Activated CD4-positive, alpha-beta T cell treated with anti-CD3 and anti-CD28 coated beads for 36 hours (primary cell): Measurements from ENCODE around the gene CIITA. TPM values are rescaled to one million over a fixed set of nuclear protein-coding genes. Genes with fewer than 3 reads are reported as not detected.

Experiments
- ATAC-seq: fragments of 200-7000 bp; cut with Tn5 transposase; one replicate; pipeline ENCODE4 v1.10.0; 2021; ENCODE audit warnings: mild to moderate bottlenecking, moderate library complexity
- CTCF ChIA-PET: fragments of 350-600 bp; sonication (Branson Sonifier 250); formaldehyde crosslinking; loops from one replicate; lab custom pipeline; 2021; ENCODE audit warnings: antibody characterized with exemption; lab: Charles Lee
- POLR2A ChIA-PET: fragments of 350-600 bp; sonication (Branson Sonifier 250); formaldehyde crosslinking; loops from one replicate; lab custom pipeline; 2021; ENCODE audit warnings: antibody characterized with exemption, inconsistent platforms; lab: Charles Lee
- DNase-seq: peaks from one replicate; pipeline ENCODE4 v3.0.0-alpha.2; 2020
- H3K27ac Mint-ChIP-seq: one replicate; pipeline ENCODE4 v1.8.0; 2021; ENCODE audit warnings: mixed read lengths
- H3K27me3 Mint-ChIP-seq: one replicate; pipeline ENCODE4 v1.8.0; 2021; ENCODE audit warnings: mixed read lengths
- H3K36me3 Mint-ChIP-seq: one replicate; pipeline ENCODE4 v1.8.0; 2021; ENCODE audit warnings: low read depth, mixed read lengths
- H3K4me1 Mint-ChIP-seq: one replicate; pipeline ENCODE4 v1.8.0; 2021; ENCODE audit warnings: mixed read lengths
- H3K4me3 Mint-ChIP-seq: one replicate; pipeline ENCODE4 v1.8.0; 2021; ENCODE audit warnings: mild to moderate bottlenecking, moderate library complexity, mixed read lengths
- H3K9me3 Mint-ChIP-seq: one replicate; pipeline ENCODE4 v1.8.0; 2021; ENCODE audit warnings: low read depth, mixed read lengths
- intact Hi-C, 2 experiments: fragments of 100-400 bp; cut with DNase I in 1 of 2; cut with micrococcal nuclease in 1 of 2; formaldehyde crosslinking; loops; one replicate each; pipeline versions ENCODE4 v1.14.2 to v1.15.1; 2022 to 2024; cut with DNase I, micrococcal nuclease
- total RNA-seq, 2 experiments: library from RNA; stranded (reverse); gene quantifications; one replicate each; pipeline ENCODE4 v1.2.3, GENCODE V29; 2021

The CIITA gene
- total RNA-seq, 2 experiments from 2014 or later: 0.87 to 1.4 TPM

GRCh38 chr16:10881479-10882030, 4.6 kb downstream of the CIITA start:
- peaks cover 44% of the 10 kb centered on the region for H3K4me1 Mint-ChIP-seq
- no peaks in the 10 kb centered on the region for H3K9me3 Mint-ChIP-seq
- H3K27ac Mint-ChIP-seq: no peak overlapping the region
- ATAC-seq (no peak), DNase-seq (no peak)
- no peaks in the 10 kb centered on the region for H3K36me3 Mint-ChIP-seq
- intact Hi-C loops: loop anchor here in 1 of 2 experiments (1.0 kb wide), 1 partner anchor 10 kb away; no protein-coding TSS in a partner anchor
- no peak overlapping the region for H3K4me3 Mint-ChIP-seq
- POLR2A ChIA-PET: interaction anchor here (0.5 kb wide), 1 partner anchor 231 kb away, joined by 3 read pairs; no protein-coding TSS in a partner anchor
- peaks cover 52% of the 10 kb centered on the region for H3K27me3 Mint-ChIP-seq
- CTCF ChIA-PET: interaction anchor here (1.3 kb wide), 1 partner anchor 29 kb away, joined by 3 read pairs; no protein-coding TSS in a partner anchor

DNA sequence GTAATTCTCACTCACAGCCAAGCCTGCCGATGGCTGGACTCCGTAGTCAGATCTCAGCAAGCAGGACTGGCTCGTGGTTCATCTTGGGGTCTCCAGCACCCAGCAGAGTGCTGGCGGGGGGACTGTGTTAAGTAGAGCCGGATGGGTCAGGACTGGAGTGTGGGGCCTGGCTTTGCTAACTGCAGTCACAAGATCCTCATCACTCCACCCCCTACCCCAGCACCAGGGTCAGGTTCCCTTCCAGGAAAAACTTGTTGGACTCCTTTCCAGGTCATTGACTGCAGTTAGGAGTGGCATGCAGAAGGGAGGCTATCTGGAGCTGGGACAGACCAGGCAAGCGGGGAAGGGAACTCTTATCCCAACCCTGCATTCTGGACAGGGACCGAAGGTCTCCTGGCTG, 6.0 kb downstream of the CIITA start:
- ATAC-seq (no peak), DNase-seq (no peak)
- Mint-ChIP-seq H3K27ac (no peak overlapping the region), H3K36me3 (no peaks in the 10 kb centered on the region), H3K27me3 (peaks cover 47% of the 10 kb centered on the region), H3K4me3 (no peak overlapping the region), H3K4me1 (peaks cover 34% of the 10 kb centered on the region), H3K9me3 (no peaks in the 10 kb centered on the region)
- POLR2A ChIA-PET: no interaction called here
- CTCF ChIA-PET: no interaction called here
- intact Hi-C loops: no loop called here

DNA sequence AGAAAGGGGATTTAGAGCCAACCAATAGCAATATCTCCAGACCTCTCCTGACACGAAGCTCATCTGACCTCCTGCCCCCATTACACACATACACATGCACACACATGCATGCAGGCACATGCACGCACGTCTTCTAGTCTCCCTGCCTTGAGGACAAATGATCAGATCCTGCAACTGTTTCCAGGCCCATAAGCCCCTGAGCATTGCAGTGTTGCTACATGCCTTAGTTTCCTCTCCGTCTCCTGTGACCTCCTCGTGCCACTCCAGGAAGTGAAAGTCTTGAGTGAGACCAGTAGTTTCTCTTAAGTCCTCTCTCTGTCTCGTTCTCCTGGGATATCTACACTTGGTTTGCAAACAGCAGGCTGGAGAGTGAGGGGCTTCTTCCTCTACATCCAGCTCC, 8.2 kb downstream of the CIITA start:
- ChIA-PET CTCF (no interaction called here), POLR2A (no interaction called here)
- peaks cover 40% of the 10 kb centered on the region for H3K27me3 Mint-ChIP-seq
- ATAC-seq (no peak), DNase-seq (no peak)
- peaks cover 20% of the 10 kb centered on the region for H3K4me1 Mint-ChIP-seq
- no peaks in the 10 kb centered on the region for H3K36me3 Mint-ChIP-seq
- no peak overlapping the region for H3K27ac Mint-ChIP-seq
- intact Hi-C loops: no loop called here
- no peaks in the 10 kb centered on the region for H3K9me3 Mint-ChIP-seq
- no peak overlapping the region for H3K4me3 Mint-ChIP-seq

DNA sequence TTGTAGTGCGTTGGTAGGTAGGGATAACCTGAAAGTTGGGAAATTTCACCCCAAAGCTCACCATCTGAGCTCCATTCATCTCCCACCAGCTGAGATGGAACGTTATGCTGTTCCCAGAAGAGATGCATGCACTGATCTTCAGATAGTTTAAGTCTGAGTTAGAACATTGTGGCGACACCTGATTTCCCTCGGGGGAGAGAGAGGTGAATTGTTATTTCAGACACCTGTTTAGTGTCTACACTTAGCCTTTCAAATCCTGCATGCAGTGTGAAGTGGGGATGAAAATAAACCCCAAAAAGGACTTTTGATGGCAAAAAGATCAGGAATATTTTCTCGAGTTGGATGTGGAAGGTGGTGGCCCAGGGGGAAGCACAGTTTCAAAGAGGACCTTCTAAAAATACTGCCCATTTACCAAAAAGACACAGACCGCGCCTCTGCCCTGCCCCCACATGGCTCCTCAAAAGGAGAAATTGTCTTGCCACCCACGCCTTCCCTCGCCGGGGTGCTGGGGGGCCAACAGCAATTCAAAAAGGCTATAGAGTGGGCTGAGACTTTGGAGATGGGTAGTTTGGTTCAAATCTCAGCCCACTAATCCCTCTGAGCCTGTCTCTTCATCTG, 11.4 kb downstream of the CIITA start:
- Mint-ChIP-seq H3K9me3 (no peaks in the 10 kb centered on the region), H3K4me3 (no peak overlapping the region), H3K27ac (no peak overlapping the region), H3K36me3 (no peaks in the 10 kb centered on the region), H3K27me3 (peaks cover 30% of the 10 kb centered on the region), H3K4me1 (peaks cover 4% of the 10 kb centered on the region)
- no peak for DNase-seq
- CTCF ChIA-PET: interaction anchor here (2.0 kb wide), 1 partner anchor 10 kb away, joined by 11 read pairs; no protein-coding TSS in a partner anchor
- no peak for ATAC-seq
- intact Hi-C loops: no loop called here
- POLR2A ChIA-PET: interaction anchor here (0.7 kb wide), 1 partner anchor 12 kb away, joined by 5 read pairs; no protein-coding TSS in a partner anchor

GRCh38 chr16:10889855-10890254, 12.9 kb downstream of the CIITA start:
- Mint-ChIP-seq H3K36me3 (no peaks in the 10 kb centered on the region), H3K27ac (no peak overlapping the region), H3K4me3 (no peak overlapping the region), H3K27me3 (peaks cover 22% of the 10 kb centered on the region), H3K4me1 (peaks cover 4% of the 10 kb centered on the region), H3K9me3 (no peaks in the 10 kb centered on the region)
- ChIA-PET POLR2A (no interaction called here), CTCF (no interaction called here)
- ATAC-seq (no peak), DNase-seq (no peak)
- intact Hi-C loops: no loop called here

- Mint-ChIP-seq H3K27ac (no peak overlapping the region), H3K36me3 (no peaks in the 10 kb centered on the region), H3K4me1 (no peaks in the 10 kb centered on the region), H3K4me3 (no peak overlapping the region), H3K27me3 (peaks cover 15% of the 10 kb centered on the region), H3K9me3 (no peaks in the 10 kb centered on the region)
- DNase-seq (no peak), ATAC-seq (no peak)
- ChIA-PET POLR2A (no interaction called here), CTCF (no interaction called here)
- intact Hi-C loops: no loop called here
Observed at GRCh38 chr16:10892782-10893318, 15.8 kb downstream of the CIITA start.

- ChIA-PET POLR2A (no interaction called here), CTCF (no interaction called here)
- DNase-seq: peak; percentile 71
- Mint-ChIP-seq H3K4me3 (no peak overlapping the region), H3K4me1 (no peaks in the 10 kb centered on the region), H3K27ac (no peak overlapping the region), H3K27me3 (peaks cover 7% of the 10 kb centered on the region), H3K9me3 (no peaks in the 10 kb centered on the region), H3K36me3 (no peaks in the 10 kb centered on the region)
- intact Hi-C loops: no loop called here
- no peak for ATAC-seq
Observed at GRCh38 chr16:10895053-10895946, 18.3 kb downstream of the CIITA start.

- Mint-ChIP-seq H3K27ac (no peak overlapping the region), H3K36me3 (no peaks in the 10 kb centered on the region), H3K4me3 (no peak overlapping the region), H3K27me3 (peaks cover 4% of the 10 kb centered on the region), H3K9me3 (no peaks in the 10 kb centered on the region), H3K4me1 (no peaks in the 10 kb centered on the region)
- no peak for DNase-seq
- intact Hi-C loops: no loop called here
- ChIA-PET CTCF (no interaction called here), POLR2A (no interaction called here)
- ATAC-seq: no peak
Observed at GRCh38 chr16:10896165-10896564, 19.2 kb downstream of the CIITA start.

DNA sequence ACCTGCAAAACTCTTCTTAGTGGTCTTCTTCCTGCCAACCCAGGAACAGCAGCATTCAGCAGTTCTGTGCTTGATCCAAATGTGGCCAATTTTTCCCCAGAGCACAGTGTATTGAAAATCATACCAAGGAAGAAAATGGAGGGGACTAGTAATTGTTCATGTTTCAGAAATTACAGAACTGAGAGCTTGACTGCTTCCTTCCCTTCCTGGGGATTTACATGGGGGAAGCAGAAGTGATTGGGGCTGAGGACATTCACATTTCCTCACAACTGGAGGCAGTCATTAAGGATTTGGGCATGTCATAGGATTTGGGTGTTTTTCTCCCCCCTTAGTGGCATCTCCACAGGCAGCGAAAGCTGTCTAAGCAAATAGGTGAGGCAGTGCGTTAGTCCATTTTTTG, 19.7 kb downstream of the CIITA start:
- ATAC-seq: no peak
- no peak for DNase-seq
- Mint-ChIP-seq H3K27ac (no peak overlapping the region), H3K36me3 (no peaks in the 10 kb centered on the region), H3K9me3 (no peaks in the 10 kb centered on the region), H3K4me3 (no peak overlapping the region), H3K27me3 (peaks cover 4% of the 10 kb centered on the region), H3K4me1 (no peaks in the 10 kb centered on the region)
- ChIA-PET CTCF (interaction anchor here (1.3 kb wide), 1 partner anchor 19 kb away, joined by 3 read pairs; no protein-coding TSS in a partner anchor), POLR2A (no interaction called here)
- intact Hi-C loops: no loop called here

DNA sequence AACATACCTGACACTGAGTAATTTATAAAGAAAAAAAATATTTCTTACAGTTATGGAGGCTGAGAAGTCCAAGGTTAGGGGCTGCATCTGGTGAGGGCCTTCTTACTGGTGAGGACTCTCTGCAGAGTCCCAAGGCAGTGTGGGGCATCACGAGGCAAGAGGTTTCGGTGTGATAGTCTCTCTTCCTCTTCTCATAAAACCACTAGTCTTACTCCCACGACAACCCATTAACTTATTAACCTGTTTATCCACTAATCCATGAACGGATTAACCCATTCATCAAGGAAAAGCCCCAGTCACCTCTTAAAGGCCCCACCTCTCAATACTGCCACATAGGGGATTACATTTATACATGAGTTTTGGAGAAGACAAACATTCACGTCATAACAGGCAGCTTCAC, 20.1 kb downstream of the CIITA start:
- Mint-ChIP-seq H3K9me3 (no peaks in the 10 kb centered on the region), H3K27ac (no peak overlapping the region), H3K27me3 (peaks cover 4% of the 10 kb centered on the region), H3K4me1 (no peaks in the 10 kb centered on the region), H3K4me3 (no peak overlapping the region), H3K36me3 (no peaks in the 10 kb centered on the region)
- POLR2A ChIA-PET: no interaction called here
- CTCF ChIA-PET: interaction anchor here (0.6 to 1.3 kb wide), 2 partner anchors 19 to 1293 kb away, joined by 3 to 4 read pairs; no protein-coding TSS in a partner anchor
- DNase-seq: no peak
- intact Hi-C loops: no loop called here
- no peak for ATAC-seq

- DNase-seq (no peak), ATAC-seq (no peak)
- ChIA-PET POLR2A (no interaction called here), CTCF (no interaction called here)
- Mint-ChIP-seq H3K36me3 (peaks cover 5% of the 10 kb centered on the region), H3K4me3 (no peak overlapping the region), H3K4me1 (no peaks in the 10 kb centered on the region), H3K9me3 (peaks cover 8% of the 10 kb centered on the region), H3K27ac (no peak overlapping the region), H3K27me3 (no peaks in the 10 kb centered on the region)
- intact Hi-C loops: no loop called here
Observed at GRCh38 chr16:10902999-10903398, 26.0 kb downstream of the CIITA start.
